Tibial nerve (tissue), 4 donors: Measurements from ENCODE around the gene STARD9. TPM values are rescaled to one million over a fixed set of nuclear protein-coding genes. Genes with fewer than 3 reads are reported as not detected.

Source experiments
- DNase-seq, 2 donors: peaks; one replicate each; pipeline ENCODE4 v3.0.0-alpha.2; 2019; ENCODE audit warnings: low spot score in 2 of 2
- H3K27ac ChIP-seq, 4 donors: fragments of 200-600 bp; sonication (generic) in 3 of 4; one replicate each; pipeline ENCODE4 v1.5.1; 2017 to 2019; ENCODE audit warnings: mild to moderate bottlenecking in 1 of 4
- H3K27me3 ChIP-seq, 2 donors: fragments of 200-600 bp; sonication (generic) in 1 of 2; one replicate each; pipeline versions ENCODE4 v1.5.1 to v1.6.0; 2017 to 2019
- H3K36me3 ChIP-seq, 3 donors: fragments of 200-600 bp; sonication (generic); one replicate each; pipeline ENCODE4 v1.5.1; 2018 to 2019
- H3K4me1 ChIP-seq, 4 donors: fragments of 200-600 bp; sonication (generic) in 3 of 4; one replicate each; pipeline ENCODE4 v1.5.1; 2017 to 2019
- H3K4me3 ChIP-seq, 4 donors: fragments of 200-600 bp; sonication (generic) in 3 of 4; one replicate each; pipeline ENCODE4 v1.5.1; 2017 to 2019; ENCODE audit warnings: mild to moderate bottlenecking in 1 of 4, moderate library complexity in 1 of 4
- H3K9me3 ChIP-seq, 4 donors: fragments of 200-600 bp; sonication (generic) in 3 of 4; one replicate each; pipeline ENCODE4 v1.5.1; 2017 to 2019
- EP300 ChIP-seq, 2 donors: sonication (generic); formaldehyde crosslinking; IDR thresholded peaks; one replicate each; pipeline ENCODE4 v1.6.1; 2017; ENCODE audit warnings: antibody characterized with exemption in 2 of 2, mild to moderate bottlenecking in 1 of 2
- POLR2A ChIP-seq, 2 donors: fragments of 450-650 bp; IDR thresholded peaks; one replicate each; pipeline ENCODE4 v1.6.1; 2017; ENCODE audit warnings: antibody characterized with exemption in 2 of 2, mild to moderate bottlenecking in 2 of 2, moderate library complexity in 2 of 2
- WGBS, 2 donors: methylation state at CpG; one replicate each; pipeline ENCODE4 v1.1.5; 2018; 5-methylcytosine and 5-hydroxymethylcytosine counted together
- total RNA-seq, 4 donors: library from RNA; depleted of rRNA; stranded (reverse); fragments of >200 nt; gene quantifications; one replicate each; pipeline ENCODE4 v1.1.0, GENCODE V29; 2016
- TF ChIP-seq, protein P1 (sequence below), 5 experiments: fragments of 200-600 bp in 3 of 5; fragments of 450-650 bp in 2 of 5; sonication (generic) in 3 of 5; IDR thresholded peaks; one replicate each; pipeline ENCODE4 v1.5.1; 2016 to 2019; ENCODE audit warnings: antibody characterized with exemption in 5 of 5, mild to moderate bottlenecking in 3 of 5, moderate library complexity in 2 of 5

The STARD9 gene
- total RNA-seq, 4 donors from 2014 or later = 66.6 to 95.1 (median 80.3) TPM

DNA sequence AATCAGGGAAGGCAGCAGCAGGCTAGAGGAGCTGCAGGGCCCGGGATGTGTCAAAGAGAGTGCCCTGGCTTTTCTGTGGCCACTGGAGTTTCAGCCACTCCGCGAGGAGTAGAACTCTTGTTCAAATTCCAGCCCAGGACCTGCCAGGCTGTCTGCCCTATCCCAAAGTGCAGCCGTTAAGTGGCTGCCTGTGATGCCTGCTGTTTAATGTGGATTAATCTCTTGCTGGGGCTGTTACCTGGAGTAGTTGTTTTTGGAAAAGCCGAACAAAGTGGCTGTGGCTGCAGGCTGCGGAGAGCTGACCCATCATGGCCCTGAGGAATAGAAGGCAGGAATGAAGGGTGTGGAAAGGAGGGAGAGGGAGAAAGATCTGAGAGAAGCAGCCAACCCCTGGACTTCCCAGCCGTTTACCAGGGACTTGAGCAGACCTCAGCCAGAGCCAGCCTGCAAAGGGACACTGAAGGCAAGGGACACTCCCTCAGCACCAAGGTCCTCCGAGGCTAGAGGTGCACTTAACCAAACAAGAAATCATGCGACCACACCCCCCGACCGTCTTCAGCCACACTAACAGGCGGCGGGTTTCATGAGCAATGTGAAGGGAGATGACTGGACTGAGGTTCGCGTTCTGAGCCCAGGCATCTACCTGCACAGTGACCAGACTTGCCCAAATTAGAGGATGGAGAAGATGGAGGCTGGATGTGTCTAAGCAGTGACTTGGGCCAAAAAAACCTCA lies 156.9 kb downstream of the STARD9 start:
- Histone ChIP-seq H3K27ac (no peak overlapping the region), H3K36me3 (peaks cover 0 to 81% (median 23%) of the 10 kb centered on the region in 3 donors), H3K4me1 (peaks cover 0 to 32% (median 5%) of the 10 kb centered on the region in 4 donors), H3K4me3 (no peak overlapping the region), H3K27me3 (no peaks in the 10 kb centered on the region), H3K9me3 (no peaks in the 10 kb centered on the region)
- 79 to 82% methylated on average over 15 of the region's 15 CpGs for WGBS, 2 donors
- no peak for TF ChIP-seq POLR2A (IDR thresholded peaks at IDR 0.05)
- TF ChIP-seq EP300 (IDR thresholded peaks at IDR 0.05) = no peak
- TF ChIP-seq, protein P1, sequence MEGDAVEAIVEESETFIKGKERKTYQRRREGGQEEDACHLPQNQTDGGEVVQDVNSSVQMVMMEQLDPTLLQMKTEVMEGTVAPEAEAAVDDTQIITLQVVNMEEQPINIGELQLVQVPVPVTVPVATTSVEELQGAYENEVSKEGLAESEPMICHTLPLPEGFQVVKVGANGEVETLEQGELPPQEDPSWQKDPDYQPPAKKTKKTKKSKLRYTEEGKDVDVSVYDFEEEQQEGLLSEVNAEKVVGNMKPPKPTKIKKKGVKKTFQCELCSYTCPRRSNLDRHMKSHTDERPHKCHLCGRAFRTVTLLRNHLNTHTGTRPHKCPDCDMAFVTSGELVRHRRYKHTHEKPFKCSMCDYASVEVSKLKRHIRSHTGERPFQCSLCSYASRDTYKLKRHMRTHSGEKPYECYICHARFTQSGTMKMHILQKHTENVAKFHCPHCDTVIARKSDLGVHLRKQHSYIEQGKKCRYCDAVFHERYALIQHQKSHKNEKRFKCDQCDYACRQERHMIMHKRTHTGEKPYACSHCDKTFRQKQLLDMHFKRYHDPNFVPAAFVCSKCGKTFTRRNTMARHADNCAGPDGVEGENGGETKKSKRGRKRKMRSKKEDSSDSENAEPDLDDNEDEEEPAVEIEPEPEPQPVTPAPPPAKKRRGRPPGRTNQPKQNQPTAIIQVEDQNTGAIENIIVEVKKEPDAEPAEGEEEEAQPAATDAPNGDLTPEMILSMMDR (IDR thresholded peaks at IDR 0.05) = no peak
- DNase-seq = no peak

GRCh38 chr15:42733027-42733426 lies 157.6 kb downstream of the STARD9 start:
- 85% methylated on average over 11 of the region's 11 CpGs for WGBS, 2 donors
- Histone ChIP-seq H3K9me3 (no peaks in the 10 kb centered on the region), H3K27me3 (no peaks in the 10 kb centered on the region), H3K36me3 (peaks cover 0 to 74% (median 23%) of the 10 kb centered on the region in 3 donors), H3K27ac (no peak overlapping the region), H3K4me3 (no peak overlapping the region), H3K4me1 (peaks cover 0 to 30% (median 5%) of the 10 kb centered on the region in 4 donors)
- no peak for DNase-seq
- TF ChIP-seq POLR2A (IDR thresholded peaks at IDR 0.05) (no peak), EP300 (IDR thresholded peaks at IDR 0.05) (no peak)
- TF ChIP-seq, protein P1 (IDR thresholded peaks at IDR 0.05) = no peak

DNA sequence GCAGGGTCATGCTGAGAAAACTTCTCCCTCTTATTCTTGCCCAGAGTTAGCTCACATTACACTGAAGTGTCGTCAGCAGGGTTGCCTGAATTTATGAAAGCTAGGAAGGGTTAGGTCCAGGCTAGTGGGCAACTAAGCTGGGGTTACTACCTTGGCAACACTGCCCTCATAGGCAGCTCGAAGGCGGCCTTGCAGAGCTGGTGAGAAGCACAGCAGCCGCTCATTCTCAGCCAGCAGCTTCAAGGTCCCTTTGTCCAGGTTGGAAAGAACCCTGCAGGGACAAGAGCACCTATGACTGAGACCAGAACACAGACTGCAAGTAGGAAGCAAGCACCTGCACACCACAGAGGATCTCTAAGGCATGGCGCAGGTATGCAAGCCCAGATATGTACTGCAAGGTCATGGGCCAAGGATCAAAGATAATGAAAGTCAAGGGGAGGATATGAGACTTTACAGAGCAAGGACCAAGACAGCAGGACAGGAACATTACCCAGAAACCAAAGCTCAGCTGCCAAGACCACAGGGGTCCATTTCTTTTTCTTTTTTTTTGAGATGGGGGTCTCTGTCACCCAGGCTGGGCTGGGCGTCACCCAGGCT lies 158.8 kb downstream of the STARD9 start:
- peaks cover 0 to 62% (median 23%) of the 10 kb centered on the region in 3 donors for H3K36me3 ChIP-seq
- DNase-seq = no peak
- H3K9me3 ChIP-seq = no peaks in the 10 kb centered on the region
- no peak overlapping the region for H3K27ac ChIP-seq
- H3K27me3 ChIP-seq = no peaks in the 10 kb centered on the region
- TF ChIP-seq, protein P1 (IDR thresholded peaks at IDR 0.05) = no peak
- no peak for TF ChIP-seq EP300 (IDR thresholded peaks at IDR 0.05)
- TF ChIP-seq POLR2A (IDR thresholded peaks at IDR 0.05) = no peak
- 92 to 97% methylated on average over 6 of the region's 6 CpGs for WGBS, 2 donors
- H3K4me1 ChIP-seq = peaks cover 0 to 22% (median 5%) of the 10 kb centered on the region in 4 donors
- no peak overlapping the region for H3K4me3 ChIP-seq

GRCh38 chr15:42735382-42736165 lies 160.2 kb downstream of the STARD9 start:
- Histone ChIP-seq H3K9me3 (no peaks in the 10 kb centered on the region), H3K4me1 (peaks cover 0 to 22% (median 5%) of the 10 kb centered on the region in 4 donors), H3K36me3 (peaks cover 0 to 48% (median 16%) of the 10 kb centered on the region in 3 donors), H3K27ac (peak overlapping the region in 2 of 4 donors; percentile 79 to 94), H3K27me3 (no peaks in the 10 kb centered on the region), H3K4me3 (peak overlapping the region; percentile 52 to 88 (median 71))
- WGBS, 2 donors = 76 to 78% methylated on average over 19 of the region's 19 CpGs
- no peak for DNase-seq
- TF ChIP-seq EP300 (IDR thresholded peaks at IDR 0.05) (no peak), POLR2A (IDR thresholded peaks at IDR 0.05) (no peak)
- TF ChIP-seq, protein P1 (IDR thresholded peaks at IDR 0.05) = no peak
